Measurements from ENCODE around the gene ULK3. TPM values are rescaled to one million over a fixed set of nuclear protein-coding genes. Genes with fewer than 3 reads are reported as not detected.
A peak's percentile ranks its signal among the peaks of the same experiment; 100 is the strongest.
"Not testable (repeated sequence)": the region's sequence is repeated elsewhere in the genome, so short reads cannot be mapped to it uniquely, and the experiment has no call there.

Gene ULK3
- 10 to 100 TPM; 29.3 to 35.1 (median 30.0) TPM for polyA plus RNA-seq (ENCODE audit: insufficient read length in 4 of 4)

DNA sequence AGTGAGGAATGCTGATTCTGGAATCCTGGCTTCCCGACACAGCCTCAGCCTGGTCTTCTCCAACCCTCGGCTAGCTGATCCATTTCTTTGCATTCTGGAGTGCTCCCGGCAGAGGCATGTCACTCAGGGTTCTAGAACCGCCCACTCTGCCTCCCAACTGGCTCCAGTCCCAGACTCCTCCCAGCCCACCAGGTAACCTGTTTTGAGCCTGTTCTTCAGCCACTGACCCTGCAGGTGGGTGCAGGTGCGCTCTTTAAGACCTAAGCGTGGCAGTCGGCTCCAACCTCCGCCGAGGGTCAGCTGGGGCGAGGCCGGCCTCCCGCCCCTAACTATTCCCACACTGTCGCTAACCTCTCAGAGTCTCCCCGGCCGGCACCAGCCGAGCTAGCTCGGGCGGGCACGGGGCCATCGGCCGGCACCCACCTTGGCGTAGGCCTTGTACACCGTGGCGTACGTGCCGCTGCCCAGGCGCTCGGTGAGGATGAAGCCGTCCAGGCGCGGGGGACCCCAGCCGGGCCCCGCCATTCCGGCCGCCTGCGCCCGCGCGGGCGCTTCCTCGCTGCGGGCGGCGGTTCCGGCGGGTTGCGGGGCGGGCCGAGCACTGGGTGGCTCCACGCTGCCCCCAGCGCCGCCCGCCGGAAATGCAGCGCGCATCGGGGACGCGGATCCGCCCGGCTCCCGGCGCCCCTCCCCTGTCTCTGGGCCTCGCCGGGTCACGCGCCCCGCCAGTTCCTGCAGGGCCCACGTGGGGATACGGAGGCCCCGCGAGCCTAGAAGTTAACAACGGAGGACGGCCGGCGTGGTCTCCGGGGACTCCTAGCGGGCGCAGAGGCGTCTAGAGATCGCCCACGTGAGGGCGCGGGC is at the start of gene ULK3:
Gene ULK3 (minus strand): TSS at position 576 of the 864 bp plus-strand sequence. CDS start 51 bp downstream, at position 525.
- DNase-seq (ENCODE audit: low read depth in 4 of 4, low spot score in 3 of 4) = peak; percentile 59 to 76 (median 72)

DNA sequence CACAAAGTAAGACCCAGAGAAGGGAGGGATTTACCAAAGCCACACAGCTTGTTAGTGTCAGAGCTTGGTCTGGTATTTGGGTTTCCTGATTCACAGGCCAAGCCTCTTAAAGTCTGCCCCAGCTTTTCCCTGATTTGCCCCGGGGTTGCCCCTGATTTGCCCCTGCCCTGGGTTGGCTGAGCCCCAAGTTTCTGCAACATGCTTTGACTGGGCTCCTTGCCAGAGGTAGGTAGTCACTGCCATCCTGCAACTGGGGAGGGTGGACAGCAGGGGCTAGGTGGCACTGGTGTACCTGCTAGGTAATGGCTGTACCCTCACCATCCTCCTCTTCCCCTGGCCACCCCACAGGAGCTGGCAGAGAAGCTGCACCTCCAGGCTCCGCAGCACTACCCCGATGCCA is 49.4 kb upstream of the ULK3 start:
- DNase-seq (ENCODE audit: low read depth in 4 of 4, low spot score in 3 of 4) = no peak

DNA sequence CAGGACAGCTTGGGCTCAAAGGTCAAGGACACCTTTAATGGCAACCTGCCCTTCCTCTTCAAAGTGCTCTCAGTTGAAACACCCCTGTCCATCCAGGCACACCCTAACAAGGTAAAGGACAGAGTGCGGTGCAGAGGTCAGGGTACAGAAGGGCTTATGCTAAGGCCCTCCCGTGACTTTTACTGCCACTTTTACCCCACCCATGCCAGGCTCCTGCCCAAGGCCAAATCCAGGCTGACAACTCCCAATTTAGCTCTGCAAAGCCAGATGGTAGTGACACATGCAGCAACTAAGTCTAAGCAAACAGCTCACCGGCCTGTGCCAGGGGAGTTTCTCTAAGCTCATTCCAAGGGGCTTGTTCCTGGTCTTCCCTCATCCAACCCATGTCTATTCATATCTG is 48.5 kb upstream of the ULK3 start:
- no peak for DNase-seq (ENCODE audit: low read depth in 4 of 4, low spot score in 3 of 4)

DNA sequence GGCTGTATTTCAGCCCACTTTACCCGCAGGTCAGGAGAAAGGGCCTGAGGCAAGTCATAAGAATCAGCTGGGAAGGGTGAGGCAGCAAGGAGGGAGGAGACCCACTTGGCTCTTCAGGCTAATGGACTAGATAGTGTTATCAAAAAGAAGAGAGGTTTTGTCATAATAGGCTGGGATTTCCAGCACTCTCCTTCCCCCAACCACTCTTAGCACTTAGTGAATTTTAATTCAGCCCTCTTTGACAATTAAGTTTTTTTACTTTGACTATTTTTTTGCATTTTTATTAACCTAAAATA is 47.7 kb upstream of the ULK3 start:
- DNase-seq (ENCODE audit: low read depth in 4 of 4, low spot score in 3 of 4) = no peak

DNA sequence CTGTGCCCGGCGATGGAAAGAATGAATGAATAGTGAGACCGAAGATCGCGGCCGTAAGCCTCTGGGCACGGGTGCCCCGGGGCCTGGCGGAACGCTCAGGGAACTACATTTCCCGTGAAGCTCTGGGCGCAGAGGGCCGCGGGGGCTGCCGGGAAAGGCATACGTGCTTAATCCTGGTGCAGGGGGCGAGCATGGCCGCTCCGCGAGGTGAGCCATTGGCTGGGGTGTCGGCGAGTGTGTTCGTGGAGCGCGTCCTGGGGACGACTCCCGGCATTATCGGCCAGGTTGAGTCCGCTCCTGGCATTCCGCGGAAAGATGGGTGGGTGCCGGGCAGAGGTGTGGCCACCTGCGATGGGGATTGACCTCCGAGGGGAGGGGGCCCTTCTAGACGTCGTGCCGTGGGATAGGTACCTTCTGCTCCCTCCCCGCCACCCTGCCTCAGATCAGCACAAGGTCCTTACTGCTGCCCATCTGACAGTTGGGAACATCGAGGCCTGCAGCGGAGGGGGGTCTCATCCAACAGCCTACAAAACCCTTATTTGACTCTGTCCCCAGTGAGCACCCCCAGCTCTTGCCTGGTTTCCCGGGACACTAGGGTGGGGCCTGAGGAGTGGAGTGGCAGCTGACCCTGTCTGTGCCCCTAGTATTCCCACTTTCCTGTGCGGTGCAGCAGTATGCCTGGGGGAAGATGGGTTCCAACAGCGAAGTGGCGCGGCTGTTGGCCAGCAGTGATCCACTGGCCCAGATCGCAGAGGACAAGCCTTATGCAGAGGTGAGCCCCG is 47.1 kb upstream of the ULK3 start, which contains the start of gene MPI:
Gene MPI (plus strand): TSS at position 160 of the 782 bp plus-strand sequence. CDS start 32 bp downstream, at position 192.
- peak; percentile 62 to 73 (median 64) for DNase-seq (ENCODE audit: low read depth in 4 of 4, low spot score in 3 of 4)

GRCh38 chr15:74889390-74889882 is 46.5 kb upstream of the ULK3 start:
- DNase-seq (ENCODE audit: low read depth in 4 of 4, low spot score in 3 of 4) = peak in 1 of 4 donors; percentile 60

DNA sequence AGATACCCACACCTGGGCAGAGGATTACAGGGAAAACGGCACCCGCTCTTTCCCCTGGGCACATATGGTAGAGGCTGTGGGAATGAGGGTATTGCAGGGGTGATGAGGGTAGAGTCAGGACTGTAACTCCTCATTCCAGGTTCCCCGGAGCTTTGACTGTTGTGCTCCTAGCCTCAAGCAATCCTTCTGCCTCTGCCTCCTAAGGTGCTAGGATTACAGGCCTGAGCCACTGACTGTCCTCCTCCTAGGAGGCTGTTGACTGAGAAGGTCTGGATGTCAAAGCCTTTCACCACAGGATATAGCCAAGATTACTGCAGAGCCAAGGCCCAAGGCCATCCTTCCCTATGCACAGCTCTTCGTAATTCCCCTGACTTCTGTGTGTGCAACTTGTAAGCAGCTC is 45.8 kb upstream of the ULK3 start:
- no peak for DNase-seq (ENCODE audit: low read depth in 4 of 4, low spot score in 3 of 4)

- DNase-seq (ENCODE audit: low read depth in 4 of 4, low spot score in 3 of 4) = not testable (repeated sequence)
These were observed 44.7 kb upstream of the ULK3 start for GRCh38 chr15:74887537-74888193.

DNA sequence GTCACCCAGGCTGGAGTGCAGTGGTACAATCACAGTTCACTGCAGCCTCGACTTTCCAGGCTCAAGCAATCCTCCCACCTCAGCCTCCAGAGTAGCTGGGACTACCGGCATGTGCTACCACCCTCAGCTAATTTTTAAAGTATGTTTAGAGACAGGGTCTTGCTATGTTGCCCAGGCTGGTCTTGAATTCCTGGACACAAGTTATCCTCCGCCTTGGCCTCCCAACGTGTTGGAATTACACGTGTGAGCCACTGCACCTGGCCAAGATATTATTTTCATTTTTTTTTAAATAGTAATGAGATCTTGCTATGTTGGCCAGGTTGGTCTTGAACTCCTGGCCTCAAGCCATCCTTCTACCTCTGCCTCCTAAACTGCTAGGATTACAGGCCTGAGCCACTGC is 42.5 kb upstream of the ULK3 start:
- DNase-seq (ENCODE audit: low read depth in 4 of 4, low spot score in 3 of 4) = no peak

DNA sequence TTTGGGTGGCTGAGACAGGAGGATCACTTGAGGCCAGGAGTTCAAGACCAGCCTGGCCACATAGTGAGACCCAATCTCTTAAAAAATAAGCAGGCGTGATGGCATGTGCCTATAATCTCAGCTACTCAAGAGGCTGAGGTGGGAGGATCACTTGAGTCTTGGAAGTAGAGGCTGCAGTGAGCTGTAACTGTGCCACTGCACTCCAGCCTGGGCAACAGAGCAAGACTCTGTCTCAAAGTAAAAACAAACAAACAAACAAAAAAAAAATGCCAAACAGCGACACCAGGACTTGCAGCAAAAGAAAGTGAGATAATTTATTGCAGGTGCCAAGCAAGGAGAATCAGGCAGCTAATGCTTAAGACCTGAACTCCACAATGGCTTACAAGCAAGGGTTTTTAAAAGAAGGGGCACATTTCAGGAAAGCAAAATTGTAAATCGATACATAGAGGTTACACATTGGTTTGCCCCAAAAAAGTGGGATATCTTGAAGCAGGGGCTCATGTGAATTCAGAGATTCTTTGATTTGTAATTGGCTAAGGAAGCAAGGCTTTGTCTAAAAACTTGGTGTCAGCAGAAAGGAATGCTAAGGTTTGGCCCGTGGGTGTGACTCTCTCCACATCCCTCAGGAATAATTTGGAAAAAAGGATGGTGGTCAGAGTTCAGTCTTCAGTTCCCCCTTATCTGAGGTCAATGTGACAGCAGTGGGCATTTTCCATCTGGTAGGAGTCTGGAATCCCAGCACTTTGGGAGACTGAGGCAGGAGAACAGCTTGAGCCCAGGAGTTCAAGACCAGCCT is 41.7 kb upstream of the ULK3 start:
- no peak for DNase-seq (ENCODE audit: low read depth in 4 of 4, low spot score in 3 of 4)

- DNase-seq (ENCODE audit: low read depth in 4 of 4, low spot score in 3 of 4) = no peak
These were observed 39.6 kb upstream of the ULK3 start for GRCh38 chr15:74882528-74882927.

DNA sequence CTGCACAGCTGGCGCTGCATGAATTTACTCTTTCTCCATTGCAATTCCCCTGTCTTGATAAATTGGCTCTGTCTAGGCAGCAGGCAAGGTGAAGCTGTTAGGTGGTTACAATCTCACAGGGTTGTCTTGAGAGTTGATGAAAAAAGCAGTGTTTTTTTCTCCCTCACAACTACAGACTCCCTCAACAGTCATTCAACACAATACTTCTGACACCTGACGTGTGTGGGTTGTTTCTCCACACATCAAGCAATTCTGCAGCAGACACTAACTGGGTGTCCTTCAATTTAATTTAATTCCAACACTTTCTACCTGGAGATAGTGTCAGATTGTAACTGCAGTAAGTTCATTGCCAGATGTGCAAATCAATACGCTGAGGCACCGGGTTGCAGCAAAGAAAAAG is 35.3 kb upstream of the ULK3 start:
- DNase-seq (ENCODE audit: low read depth in 4 of 4, low spot score in 3 of 4) = no peak

DNA sequence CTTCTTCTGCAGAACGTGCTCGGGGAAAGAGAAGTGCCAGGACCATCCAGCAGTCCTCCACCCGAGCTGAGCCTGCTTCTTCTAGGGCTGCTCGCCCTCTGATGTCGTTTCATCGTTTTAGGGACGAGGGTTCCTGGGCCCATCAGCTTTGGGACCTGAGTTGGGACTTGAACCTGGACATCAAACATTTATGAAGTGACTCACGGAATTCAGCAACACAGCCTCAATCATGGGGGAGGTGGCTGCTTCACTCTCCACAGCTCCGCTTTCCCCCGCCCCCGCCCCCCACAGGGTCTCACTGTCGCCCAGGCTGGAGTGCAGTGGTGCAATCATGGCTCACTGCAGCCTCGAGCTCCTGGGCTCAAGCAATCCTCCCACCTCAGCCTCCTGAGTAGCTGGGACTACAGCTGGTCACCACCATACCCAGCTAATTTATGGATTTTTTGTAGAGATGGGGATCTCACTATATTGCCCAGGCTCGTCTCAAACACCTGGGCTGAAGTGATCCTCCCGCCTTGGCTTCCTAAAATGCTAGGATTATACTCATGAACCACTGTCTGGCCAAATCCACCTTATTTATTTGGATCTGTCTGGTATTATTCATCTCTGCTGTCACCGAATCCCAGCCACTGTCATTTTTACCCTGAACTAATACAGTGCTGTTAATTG is 30.9 kb upstream of the ULK3 start:
- no peak for DNase-seq (ENCODE audit: low read depth in 4 of 4, low spot score in 3 of 4)

- DNase-seq (ENCODE audit: low read depth in 4 of 4, low spot score in 3 of 4) = peak; percentile 88 to 93 (median 91)
These were observed 30.2 kb upstream of the ULK3 start, which contains the start of gene SCAMP2 for GRCh38 chr15:74873036-74873755. SCAMP2 (minus strand) TSS chr15:74873365; CDS start chr15:74873255, 110 bp downstream.

- DNase-seq (ENCODE audit: low read depth in 4 of 4, low spot score in 3 of 4) = no peak
These were observed 29.7 kb upstream of the ULK3 start for GRCh38 chr15:74872702-74873035.

- DNase-seq (ENCODE audit: low read depth in 4 of 4, low spot score in 3 of 4) = no peak
These were observed 27.7 kb upstream of the ULK3 start for GRCh38 chr15:74870436-74871215.

DNA sequence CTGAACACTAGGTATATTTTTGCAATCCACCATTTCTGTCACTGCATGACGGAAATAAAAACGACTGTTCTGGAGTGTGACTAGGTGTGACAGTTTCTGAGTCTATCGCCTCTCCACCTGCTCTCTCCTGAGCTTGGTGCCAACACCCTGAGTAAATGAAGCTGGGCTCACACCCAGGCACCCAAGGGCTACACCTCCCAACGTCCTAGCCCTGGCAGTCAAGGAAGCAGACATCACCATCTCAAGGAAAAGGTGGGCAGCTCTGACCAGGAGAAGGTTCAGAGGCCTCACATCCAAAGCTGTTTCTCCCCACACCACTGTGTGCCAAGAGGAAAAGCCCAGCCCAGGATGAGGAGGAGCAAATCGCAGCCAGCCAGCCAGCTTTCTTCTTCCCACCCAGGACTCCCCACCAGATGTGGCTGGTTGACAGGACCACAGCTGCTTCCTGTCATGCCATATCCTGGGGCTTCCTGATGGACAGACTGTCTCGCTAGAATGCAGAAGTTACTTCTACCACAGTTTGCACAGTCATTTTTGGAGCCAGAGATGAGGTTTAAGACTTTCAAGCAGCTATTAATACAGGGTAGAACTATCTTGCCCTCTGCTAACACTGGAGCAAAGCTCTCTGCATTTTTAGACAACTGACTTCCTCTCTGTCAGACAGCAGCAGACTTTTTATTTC is 26.9 kb upstream of the ULK3 start:
- no peak for DNase-seq (ENCODE audit: low read depth in 4 of 4, low spot score in 3 of 4)

DNA sequence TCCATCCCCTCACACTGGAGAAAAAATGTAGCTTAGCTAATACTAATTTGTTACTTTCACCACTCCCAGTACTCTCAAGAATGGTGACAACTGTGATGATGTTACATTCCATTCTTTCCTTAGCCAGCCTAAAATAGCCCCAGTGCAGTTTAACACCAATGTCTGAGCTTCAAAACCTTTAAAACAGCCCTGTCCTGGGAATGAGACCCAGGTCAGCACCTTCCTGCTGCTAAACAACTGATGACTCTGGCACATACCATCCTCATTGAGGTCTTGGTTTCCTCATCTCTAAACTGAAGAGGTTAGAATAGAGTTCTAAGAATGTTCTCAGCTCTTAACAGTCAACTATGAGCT is 26.4 kb upstream of the ULK3 start:
- DNase-seq (ENCODE audit: low read depth in 4 of 4, low spot score in 3 of 4) = no peak

Measured in left renal pelvis (tissue), 4 donors.